NOMO-1 treated with DMSO at 0.1 percent for 48 hours (cell line): ENCODE measurements around the gene MYO3B.
"Not testable (repeated sequence)": the region's sequence is repeated elsewhere in the genome, so short reads cannot be mapped to it uniquely, and the experiment has no call there.

Experiments used
- DNase-seq: peaks from one replicate; lab custom pipeline; 2025; ENCODE audit not compliant: unreplicated experiment; lab: John Stamatoyannopoulos, UW

MYO3B gene

GRCh38 chr2:170255971-170256370 lies 78.0 kb downstream of the MYO3B start:
- no peak for DNase-seq

- no peak for DNase-seq
Measured at GRCh38 chr2:170258382-170258781, 80.4 kb downstream of the MYO3B start.

DNA sequence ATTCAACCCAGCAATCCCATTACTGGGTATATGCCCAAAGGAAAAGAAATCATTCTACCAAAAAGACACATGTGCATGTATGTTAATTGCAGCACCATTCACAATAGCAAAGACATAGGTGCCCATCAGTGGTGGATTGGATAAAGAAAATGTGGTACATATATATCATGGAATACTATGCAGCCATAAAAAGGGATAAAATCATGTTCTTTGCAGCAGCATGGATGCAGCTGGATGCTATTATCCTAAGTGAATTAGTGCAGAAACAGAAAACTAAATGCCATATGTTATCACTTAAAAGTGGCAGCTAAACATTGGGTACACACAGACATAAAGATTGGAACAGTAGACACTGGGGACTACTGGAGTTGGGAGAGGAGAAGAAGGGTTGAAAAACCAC lies 82.2 kb downstream of the MYO3B start:
- DNase-seq = no peak

GRCh38 chr2:170261566-170261965 lies 83.6 kb downstream of the MYO3B start:
- no peak for DNase-seq

DNA sequence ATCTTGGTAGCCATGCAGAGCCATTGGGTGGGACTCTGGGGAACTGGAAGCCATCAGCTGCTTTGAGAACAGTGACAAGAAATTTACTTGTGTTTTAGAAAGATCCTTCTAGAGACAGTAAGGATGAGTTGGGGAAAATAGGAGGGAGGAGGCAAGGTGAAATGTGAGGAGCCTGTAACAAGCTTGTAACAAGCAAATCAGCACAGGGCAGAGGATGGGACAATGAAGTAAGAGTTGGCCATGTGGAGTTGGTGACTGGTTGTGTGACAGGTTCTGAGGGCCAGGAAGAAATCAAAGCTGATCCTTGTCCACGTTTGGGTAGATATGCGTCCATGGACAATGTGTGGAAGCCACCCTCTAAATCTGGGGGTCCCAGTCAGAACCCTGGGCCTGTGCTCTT lies 84.4 kb downstream of the MYO3B start:
- no peak for DNase-seq

GRCh38 chr2:170262806-170263205 lies 84.9 kb downstream of the MYO3B start:
- DNase-seq = no peak

GRCh38 chr2:170263728-170264521 lies 86.0 kb downstream of the MYO3B start:
- not testable (repeated sequence) for DNase-seq

GRCh38 chr2:170264522-170264860 lies 86.5 kb downstream of the MYO3B start:
- DNase-seq = no peak

GRCh38 chr2:170264865-170265264 lies 86.9 kb downstream of the MYO3B start:
- DNase-seq = no peak

DNA sequence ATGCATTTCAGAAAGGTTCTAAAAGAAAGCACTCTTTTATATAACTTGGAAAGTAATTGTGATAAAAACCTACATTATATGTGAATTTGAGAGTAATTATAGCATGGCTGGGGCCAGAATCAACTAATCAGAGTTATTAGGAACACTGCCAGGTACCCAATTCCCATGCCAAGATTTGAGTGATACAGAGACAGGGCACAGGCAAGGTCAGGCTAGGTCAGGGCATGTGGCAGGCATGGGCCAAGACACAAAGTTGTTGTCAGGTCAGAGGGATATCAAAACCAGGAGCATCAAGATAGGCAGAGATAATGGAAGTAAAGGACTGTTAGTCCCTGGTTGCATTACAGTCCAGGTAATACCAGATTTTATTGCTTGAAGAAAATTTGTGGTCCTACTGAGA lies 87.4 kb downstream of the MYO3B start:
- DNase-seq = no peak

DNA sequence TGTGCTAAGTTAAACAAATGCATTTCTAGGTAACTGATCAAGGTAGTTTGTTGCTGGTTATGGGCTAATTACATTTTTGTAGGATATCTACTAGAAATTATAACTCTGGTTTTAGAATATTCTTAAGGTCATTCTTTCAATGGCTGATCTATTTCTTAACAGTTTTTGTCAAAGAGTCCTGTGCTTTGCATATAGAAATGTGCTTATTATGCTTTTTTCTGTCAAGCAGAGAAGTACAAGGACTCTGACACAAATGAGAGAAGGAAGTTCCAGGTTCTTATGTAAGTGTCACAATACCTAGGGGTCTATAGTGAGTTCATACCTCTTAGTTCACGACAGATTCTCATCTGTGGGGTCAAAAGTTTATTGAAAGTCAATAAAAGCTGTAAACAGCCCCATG lies 88.4 kb downstream of the MYO3B start:
- DNase-seq = no peak

DNA sequence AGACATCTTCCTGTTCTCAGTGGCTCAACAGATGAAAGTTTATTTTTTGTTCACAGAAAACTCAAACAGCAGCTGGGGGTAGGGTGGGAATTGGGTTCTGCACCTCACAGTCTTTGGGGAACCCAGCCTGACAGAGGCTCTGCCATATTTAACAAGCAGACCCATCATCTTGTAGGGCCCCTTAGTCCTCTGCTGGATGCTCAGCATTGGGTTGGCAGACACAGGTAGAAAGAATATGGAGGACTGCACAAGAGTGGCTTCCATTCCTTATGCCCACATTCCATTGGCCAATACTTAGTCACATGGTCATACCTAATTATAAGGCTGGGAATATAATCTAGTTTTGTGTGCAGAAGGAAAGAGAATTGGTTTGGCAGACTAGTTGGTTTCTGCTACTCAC lies 89.1 kb downstream of the MYO3B start:
- DNase-seq = no peak

DNA sequence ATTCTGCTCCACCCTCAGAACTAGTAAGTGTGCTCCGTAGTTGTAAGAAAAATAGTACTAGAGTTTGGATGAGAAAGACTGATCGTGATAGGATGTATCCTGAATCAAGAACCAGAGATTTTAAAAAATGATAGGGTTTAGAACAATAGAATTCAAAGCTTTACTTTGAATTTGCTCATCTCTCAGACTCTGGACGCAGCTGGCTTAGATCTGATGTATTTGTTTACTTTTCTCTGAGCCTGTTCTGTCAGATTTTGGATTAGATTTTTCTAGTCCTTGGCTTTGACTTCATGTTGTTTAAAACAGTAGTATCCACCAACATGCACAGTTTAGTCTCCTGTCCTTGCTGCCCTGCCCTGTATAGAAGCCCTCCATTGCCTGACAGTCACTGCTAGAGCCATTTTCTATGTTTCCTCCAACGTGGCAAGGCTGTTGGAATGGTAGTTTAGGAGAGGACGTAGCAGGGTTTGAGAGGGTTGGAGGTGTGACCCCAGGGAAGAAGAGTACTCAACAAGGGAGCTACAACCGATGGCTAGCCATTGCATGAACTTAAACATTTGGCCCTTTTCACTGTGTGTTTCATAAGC lies 92.4 kb downstream of the MYO3B start:
- DNase-seq = no peak

- DNase-seq = no peak
Measured at GRCh38 chr2:170271340-170271739, 93.4 kb downstream of the MYO3B start.

- no peak for DNase-seq
Measured at GRCh38 chr2:170276056-170276455, 98.1 kb downstream of the MYO3B start.

GRCh38 chr2:170276925-170277629 lies 99.1 kb downstream of the MYO3B start:
- DNase-seq = peak; percentile 73

DNA sequence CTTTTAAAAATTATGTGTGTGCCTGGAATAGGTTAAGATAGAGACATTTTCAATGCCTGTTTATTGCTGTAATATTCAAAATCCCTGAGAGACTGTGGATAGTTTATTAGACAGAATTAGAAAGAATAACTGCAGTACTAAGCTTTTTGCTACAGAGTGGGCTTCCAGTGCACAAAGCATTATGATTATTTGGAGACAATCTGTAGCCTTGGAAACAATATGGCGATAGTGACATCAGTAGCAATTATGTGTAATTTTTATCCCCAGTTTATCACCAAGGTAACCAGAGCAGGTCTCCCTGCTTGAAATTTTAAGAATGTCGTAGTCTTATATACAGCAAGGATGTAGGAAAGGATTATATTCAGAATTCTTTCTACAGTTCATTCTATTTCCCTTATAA lies 100.0 kb downstream of the MYO3B start:
- DNase-seq = no peak

DNA sequence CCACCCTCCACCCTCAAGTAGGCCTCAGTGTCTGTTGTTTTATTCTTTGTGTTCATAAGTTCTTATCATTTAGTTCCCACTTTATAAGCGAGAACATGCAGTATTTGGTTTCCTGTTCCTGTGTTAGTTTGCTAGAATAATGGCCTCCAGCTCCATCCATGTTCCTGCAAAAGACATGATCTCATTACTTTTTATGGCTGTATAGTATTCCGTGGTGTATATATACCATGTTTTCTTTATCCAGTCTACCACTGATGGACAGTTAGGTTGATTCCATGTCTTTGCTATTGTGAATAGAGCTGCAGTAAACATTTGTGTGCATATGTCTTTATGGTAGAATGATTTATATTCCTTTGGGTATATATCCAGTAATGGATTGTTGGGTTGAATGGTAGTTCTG lies 101.7 kb downstream of the MYO3B start:
- not testable (repeated sequence) for DNase-seq

DNA sequence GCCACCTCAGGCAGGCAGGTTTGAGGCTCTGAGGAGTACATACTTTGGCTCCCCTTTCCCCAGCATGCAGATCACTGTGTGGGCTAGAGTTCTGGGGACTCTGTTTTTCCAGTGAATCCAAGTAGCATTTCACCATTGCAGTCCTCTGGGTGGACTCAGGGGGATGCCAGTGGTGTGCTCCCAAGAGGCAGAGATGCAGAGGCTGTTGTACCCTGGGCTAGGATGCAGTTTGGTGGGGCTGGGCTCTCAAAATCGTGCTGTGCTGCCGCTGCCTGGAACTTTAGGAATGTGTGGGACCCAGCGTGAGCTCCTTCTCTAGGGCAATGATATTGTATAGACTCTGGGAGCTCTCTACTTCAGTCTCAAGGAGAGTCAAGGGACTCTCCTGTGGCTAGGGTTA lies 104.9 kb downstream of the MYO3B start:
- no peak for DNase-seq

DNA sequence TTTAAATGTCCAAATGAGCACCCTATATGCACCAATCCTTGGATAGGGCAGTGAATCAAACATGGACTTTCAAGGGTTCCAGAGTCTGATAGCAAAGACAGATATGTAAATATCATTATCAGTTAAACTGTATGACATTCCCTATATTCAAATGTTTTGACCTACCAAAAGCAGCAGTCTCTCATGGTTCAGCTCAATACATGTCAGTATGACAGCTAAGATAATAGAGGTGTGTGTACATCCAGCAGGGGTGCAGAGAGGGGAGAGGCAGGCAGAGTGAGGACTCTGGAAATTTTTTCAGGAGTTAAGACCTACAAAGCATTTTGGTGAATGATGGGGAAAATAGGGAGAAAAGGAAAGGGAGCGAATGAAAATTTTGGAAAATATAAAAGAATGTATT lies 106.3 kb downstream of the MYO3B start:
- no peak for DNase-seq

DNA sequence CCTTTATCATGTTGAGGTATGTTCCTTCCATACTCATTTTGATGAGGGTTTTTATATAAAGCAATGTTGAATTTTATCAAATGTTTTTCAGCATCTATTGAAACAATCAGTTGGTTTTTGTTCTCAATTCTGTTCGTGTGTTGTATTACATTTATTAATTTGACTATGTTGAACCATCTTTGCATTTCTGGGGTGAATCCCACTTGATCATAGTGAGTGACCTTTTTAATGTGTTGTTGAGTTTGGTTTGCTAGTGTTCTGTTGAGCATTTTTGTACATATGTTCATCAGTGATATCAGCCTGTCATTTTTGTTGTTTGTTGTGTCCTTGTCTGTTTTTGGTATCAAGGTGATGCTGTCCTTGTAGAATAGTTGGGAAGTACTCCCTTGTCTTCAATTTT lies 110.9 kb downstream of the MYO3B start:
- DNase-seq = no peak

- DNase-seq = no peak
Measured at GRCh38 chr2:170291474-170291873, 113.5 kb downstream of the MYO3B start.
